ENCODE data around the gene KIAA1210.
A peak's percentile ranks its signal among the peaks of the same experiment; 100 is the strongest.
"Not testable (repeated sequence)": the region's sequence is repeated elsewhere in the genome, so short reads cannot be mapped to it uniquely, and the experiment has no call there.

The KIAA1210 gene

DNA sequence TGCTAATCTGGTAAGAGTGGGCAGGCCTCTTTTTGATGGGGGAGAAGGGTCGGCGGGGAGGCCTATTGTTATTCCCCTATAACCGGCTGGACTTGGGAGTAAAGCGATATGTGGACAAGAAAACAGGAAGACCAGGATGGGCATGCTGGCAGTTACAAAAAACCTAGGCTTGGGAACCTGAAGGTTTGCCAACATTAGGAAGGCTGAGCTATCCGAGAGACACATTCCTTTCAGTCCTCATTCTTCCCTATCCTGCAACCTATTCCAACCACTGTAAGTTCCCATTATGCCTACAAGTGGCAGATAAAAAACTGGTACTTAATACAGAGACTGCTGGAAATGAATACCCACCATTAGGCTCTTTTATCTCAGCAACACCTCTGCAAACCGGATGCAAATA, 87.2 kb downstream of the KIAA1210 start:
- no peaks in the 10 kb centered on the region for H3K27me3 ChIP-seq (ENCODE audit: insufficient read depth, low read length)
- peak overlapping the region; percentile 81 for H3K27ac ChIP-seq (ENCODE audit: low read depth, low read length)
- H3K4me3 ChIP-seq (ENCODE audit: low read depth, low read length): peak overlapping the region; percentile 57

DNA sequence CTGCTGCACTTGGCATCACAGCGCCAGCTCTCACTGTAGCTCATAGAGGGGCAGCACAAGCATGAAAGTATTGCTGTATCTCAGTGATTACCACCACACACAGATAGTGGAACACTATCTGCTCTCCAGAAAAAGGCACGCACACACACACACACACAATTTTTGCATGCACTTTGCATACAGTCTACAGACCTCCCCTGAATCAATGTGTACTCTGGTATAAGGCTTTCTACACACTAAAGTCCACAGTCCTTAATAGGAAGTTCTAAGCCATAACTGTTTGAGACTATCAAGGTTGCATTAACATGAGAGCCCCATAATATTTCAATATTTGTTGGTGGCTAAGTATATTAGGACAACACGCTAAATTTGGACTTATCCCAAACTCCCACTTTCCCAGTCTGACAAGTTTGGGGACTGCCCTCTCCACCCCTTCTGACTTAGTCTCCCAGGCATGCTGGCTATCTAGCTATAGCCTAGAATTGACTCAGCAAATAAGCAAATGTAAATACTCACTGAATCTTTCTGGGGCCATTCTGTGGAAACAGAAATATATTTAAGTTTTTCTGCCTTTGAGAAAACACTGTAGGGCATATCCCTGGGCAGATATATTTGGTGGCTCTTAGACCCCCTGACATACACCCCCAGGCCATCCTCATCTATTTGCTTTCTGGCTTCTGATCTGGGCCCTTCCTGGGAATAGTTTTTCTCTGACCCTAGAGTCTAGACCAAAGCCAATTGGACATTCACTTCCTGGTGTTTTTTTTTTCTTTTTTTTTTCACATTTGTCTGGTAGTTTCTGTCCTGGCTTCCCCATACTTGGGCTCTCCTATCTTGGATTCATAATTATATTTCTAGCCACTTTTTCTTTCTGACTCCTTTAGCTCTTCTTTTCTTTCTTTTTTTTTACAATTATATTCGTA, 91.2 kb downstream of the KIAA1210 start:
- Histone ChIP-seq H3K4me3 (ENCODE audit: low read depth, low read length) (no peak overlapping the region), H3K79me2 (ENCODE audit: control insufficient read depth, insufficient read depth, low read length, unreplicated experiment) (no peaks in the 10 kb centered on the region), H3K27me3 (ENCODE audit: insufficient read depth, low read length) (no peaks in the 10 kb centered on the region), H3K36me3 (ENCODE audit: insufficient read depth, low read length) (no peaks in the 10 kb centered on the region), H3K4me1 (ENCODE audit: control insufficient read depth, insufficient read depth, low read length, unreplicated experiment) (peaks cover 17% of the 10 kb centered on the region), H3K27ac (ENCODE audit: low read depth, low read length) (no peak overlapping the region), H2AFZ (ENCODE audit: low read length, unreplicated experiment) (peak overlapping the region; percentile 23)

More for the DNA sequence above, 87.2 kb downstream of the KIAA1210 start:
- no peaks in the 10 kb centered on the region for H3K79me2 ChIP-seq (ENCODE audit: control insufficient read depth, insufficient read depth, low read length, unreplicated experiment)
- no peak overlapping the region for H2AFZ ChIP-seq (ENCODE audit: low read length, unreplicated experiment)
- peaks cover 26% of the 10 kb centered on the region for H3K4me1 ChIP-seq (ENCODE audit: control insufficient read depth, insufficient read depth, low read length, unreplicated experiment)
- no peaks in the 10 kb centered on the region for H3K36me3 ChIP-seq (ENCODE audit: insufficient read depth, low read length)

DNA sequence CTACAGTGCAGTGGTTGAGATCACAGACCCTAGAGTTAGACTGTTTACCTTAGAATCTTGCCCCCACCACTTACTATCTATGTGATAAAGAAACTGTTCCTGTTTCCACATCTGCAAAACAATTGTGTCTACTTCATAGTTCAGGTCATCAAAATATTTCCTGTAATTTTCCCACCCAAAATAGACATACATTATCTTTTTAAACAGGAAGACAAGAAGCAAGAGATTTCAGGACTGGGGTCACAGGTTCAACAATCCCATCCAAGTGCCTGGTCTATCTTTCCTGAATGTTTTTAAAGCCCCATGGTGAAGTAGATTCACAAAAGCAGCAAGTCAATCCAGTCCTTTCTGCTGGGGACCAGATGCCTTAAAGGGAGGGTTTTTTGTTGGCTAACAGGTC, 96.6 kb downstream of the KIAA1210 start:
- no peaks in the 10 kb centered on the region for H3K36me3 ChIP-seq (ENCODE audit: insufficient read depth, low read length)
- H3K79me2 ChIP-seq (ENCODE audit: control insufficient read depth, insufficient read depth, low read length, unreplicated experiment): no peaks in the 10 kb centered on the region
- no peak overlapping the region for H3K27ac ChIP-seq (ENCODE audit: low read depth, low read length)
- H3K27me3 ChIP-seq (ENCODE audit: insufficient read depth, low read length): no peaks in the 10 kb centered on the region
- no peaks in the 10 kb centered on the region for H3K4me1 ChIP-seq (ENCODE audit: control insufficient read depth, insufficient read depth, low read length, unreplicated experiment)
- H3K4me3 ChIP-seq (ENCODE audit: low read depth, low read length): no peak overlapping the region
- H2AFZ ChIP-seq (ENCODE audit: low read length, unreplicated experiment): no peak overlapping the region

DNA sequence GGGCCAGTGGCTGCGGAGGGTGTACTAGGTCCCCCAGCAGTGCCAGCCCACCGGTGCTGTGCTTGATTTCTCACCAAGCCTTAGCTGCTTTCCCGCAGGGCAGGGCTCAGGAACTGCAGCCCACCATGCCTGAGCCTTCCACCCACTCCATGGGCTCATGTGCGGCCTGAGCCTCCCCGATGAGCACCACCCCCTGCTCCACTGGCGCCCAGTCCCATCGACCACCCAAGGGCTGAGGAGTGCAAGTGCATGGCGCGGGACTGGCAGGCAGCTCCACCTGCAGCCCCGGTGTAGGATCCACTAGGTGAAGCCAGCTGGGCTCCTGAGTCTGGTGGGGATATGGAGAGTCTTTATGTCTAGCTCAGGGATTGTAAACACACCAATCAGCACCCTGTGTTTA, 98.0 kb downstream of the KIAA1210 start:
- H3K4me3 ChIP-seq (ENCODE audit: low read depth, low read length); H3K27me3 ChIP-seq (ENCODE audit: insufficient read depth, low read length); H2AFZ ChIP-seq (ENCODE audit: low read length, unreplicated experiment); H3K79me2 ChIP-seq (ENCODE audit: control insufficient read depth, insufficient read depth, low read length, unreplicated experiment); H3K27ac ChIP-seq (ENCODE audit: low read depth, low read length); H3K36me3 ChIP-seq (ENCODE audit: insufficient read depth, low read length); H3K4me1 ChIP-seq (ENCODE audit: control insufficient read depth, insufficient read depth, low read length, unreplicated experiment): not testable (repeated sequence)

DNA sequence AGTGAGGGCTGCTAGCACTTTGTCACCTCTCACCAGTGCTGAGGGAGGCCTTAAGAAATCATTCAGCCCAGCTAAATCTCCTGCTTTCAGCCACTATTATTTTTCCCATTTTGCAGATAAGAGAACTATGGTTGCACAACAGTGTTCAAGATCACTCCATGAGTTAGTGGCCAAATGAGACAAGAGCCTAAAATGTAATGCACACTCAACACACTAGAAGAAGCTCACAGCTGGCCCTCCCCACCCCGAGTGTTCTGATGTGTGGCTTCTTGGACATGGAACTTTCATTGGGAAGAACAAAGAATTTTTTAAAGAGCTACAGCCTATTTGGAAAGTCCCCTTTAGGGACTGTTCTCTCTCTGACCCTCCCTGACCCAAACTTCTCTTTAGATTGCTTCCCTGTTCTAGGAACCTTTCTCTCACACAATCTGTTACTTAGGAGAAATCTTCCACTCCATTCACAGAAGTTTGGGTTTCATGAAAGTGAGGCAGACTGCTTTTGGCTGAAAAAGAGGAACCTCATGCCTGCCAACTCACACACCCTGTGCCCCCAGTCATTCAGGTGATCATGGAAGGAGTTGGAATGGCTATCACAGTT, 98.8 kb downstream of the KIAA1210 start:
- H3K79me2 ChIP-seq (ENCODE audit: control insufficient read depth, insufficient read depth, low read length, unreplicated experiment): no peaks in the 10 kb centered on the region
- no peak overlapping the region for H3K27ac ChIP-seq (ENCODE audit: low read depth, low read length)
- no peak overlapping the region for H3K4me3 ChIP-seq (ENCODE audit: low read depth, low read length)
- H2AFZ ChIP-seq (ENCODE audit: low read length, unreplicated experiment): no peak overlapping the region
- no peaks in the 10 kb centered on the region for H3K4me1 ChIP-seq (ENCODE audit: control insufficient read depth, insufficient read depth, low read length, unreplicated experiment)
- no peaks in the 10 kb centered on the region for H3K36me3 ChIP-seq (ENCODE audit: insufficient read depth, low read length)
- no peaks in the 10 kb centered on the region for H3K27me3 ChIP-seq (ENCODE audit: insufficient read depth, low read length)
